Parathyroid adenoma (tissue), 2 donors: ENCODE data around the gene DHX35.

Experiments
- H2AFZ ChIP-seq: fragments of 300-600 bp; sonication (generic); one replicate; pipeline ENCODE4 v1.7.0; 2017; ENCODE audit warnings: antibody characterized with exemption, mild to moderate bottlenecking
- H3K27ac ChIP-seq: fragments of 300-600 bp; sonication (generic); one replicate; pipeline ENCODE4 v1.7.0; 2017
- H3K27me3 ChIP-seq: fragments of 300-600 bp; sonication (generic); one replicate; pipeline ENCODE4 v1.7.0; 2017; ENCODE audit warnings: low read length; ENCODE audit not compliant: control insufficient read depth, insufficient read depth
- H3K36me3 ChIP-seq: fragments of 300-600 bp; sonication (generic); one replicate; pipeline ENCODE4 v1.7.0; 2017; ENCODE audit warnings: low read length; ENCODE audit not compliant: control insufficient read depth, insufficient read depth
- H3K4me1 ChIP-seq: fragments of 300-600 bp; sonication (generic); one replicate; pipeline ENCODE4 v1.7.0; 2017; ENCODE audit warnings: control low read depth
- H3K4me2 ChIP-seq: fragments of 300-600 bp; sonication (generic); one replicate; pipeline ENCODE4 v1.7.0; 2017; ENCODE audit warnings: low read length
- H3K4me3 ChIP-seq: fragments of 300-600 bp; sonication (generic); one replicate; pipeline ENCODE4 v1.7.0; 2017; ENCODE audit warnings: low read depth, low read length
- H3K79me2 ChIP-seq: fragments of 300-600 bp; sonication (generic); one replicate; pipeline ENCODE4 v1.7.0; 2017; ENCODE audit warnings: control low read depth
- H3K9ac ChIP-seq: fragments of 300-600 bp; sonication (generic); one replicate; pipeline ENCODE4 v1.7.0; 2017; ENCODE audit warnings: mild to moderate bottlenecking
- H3K9me3 ChIP-seq: fragments of 300-600 bp; sonication (generic); one replicate; pipeline ENCODE4 v1.7.0; 2017; ENCODE audit warnings: low read length; ENCODE audit not compliant: control insufficient read depth
- CTCF ChIP-seq: fragments of 300-600 bp; sonication (generic); IDR thresholded peaks from one replicate; pipeline ENCODE4 v1.7.0; 2017; ENCODE audit warnings: antibody characterized with exemption, mild to moderate bottlenecking
- donor health status: primary hyperparathyroidism.

Gene DHX35

DNA sequence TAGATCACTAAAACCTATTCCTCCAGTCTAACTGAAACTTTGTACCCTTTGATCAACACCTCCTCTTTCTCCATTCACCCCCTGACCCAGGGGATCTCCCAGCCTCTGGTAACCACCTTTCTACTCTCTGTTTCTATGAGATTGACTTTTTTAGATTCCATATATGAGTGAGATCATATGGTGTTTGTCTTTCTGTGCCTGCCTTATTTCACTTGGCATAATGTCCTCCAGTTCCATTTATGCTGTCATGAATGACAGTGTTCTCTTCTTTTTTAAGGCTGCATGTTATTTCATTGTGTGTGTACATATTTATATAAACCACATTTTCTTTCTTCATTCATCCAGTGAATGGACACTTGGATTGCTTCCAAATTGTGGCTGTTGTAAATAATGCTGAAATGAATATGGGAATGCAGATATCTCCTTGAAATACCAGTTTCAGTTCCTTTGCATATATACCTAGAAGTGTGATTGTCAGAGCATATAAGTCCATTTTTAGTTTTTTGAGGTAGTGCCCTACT, 57.7 kb downstream of the DHX35 start:
- Histone ChIP-seq H3K27me3 (no peaks in the 10 kb centered on the region), H3K27ac (no peak overlapping the region), H3K4me2 (no peak overlapping the region), H3K9me3 (no peaks in the 10 kb centered on the region), H3K4me1 (no peaks in the 10 kb centered on the region), H3K9ac (no peak overlapping the region), H3K4me3 (no peak overlapping the region), H3K79me2 (no peaks in the 10 kb centered on the region), H2AFZ (no peak overlapping the region), H3K36me3 (no peaks in the 10 kb centered on the region)
- TF ChIP-seq CTCF: no peak

DNA sequence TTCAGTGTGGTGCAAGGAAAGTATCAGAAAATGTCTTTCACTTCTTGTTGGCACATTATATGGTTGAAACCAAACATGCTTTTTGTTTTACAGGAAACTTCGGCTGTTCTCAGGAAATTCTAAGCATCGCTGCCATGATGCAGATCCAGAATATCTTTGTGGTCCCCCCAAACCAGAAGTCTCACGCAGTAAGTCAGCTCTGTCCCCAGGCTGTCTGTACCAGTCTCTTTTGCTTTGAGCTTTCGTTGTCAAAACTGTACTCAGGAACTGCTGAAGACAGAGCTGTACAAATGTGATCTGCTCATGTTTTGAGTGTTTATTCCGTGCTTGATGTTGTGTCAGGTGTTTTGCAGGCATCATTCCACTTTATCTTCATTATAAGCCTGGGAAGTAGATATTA, 59.6 kb downstream of the DHX35 start:
- H3K9ac ChIP-seq: no peak overlapping the region
- no peaks in the 10 kb centered on the region for H3K79me2 ChIP-seq
- H3K9me3 ChIP-seq: no peaks in the 10 kb centered on the region
- no peak overlapping the region for H3K4me2 ChIP-seq
- no peak for TF ChIP-seq CTCF
- H3K27me3 ChIP-seq: no peaks in the 10 kb centered on the region
- H2AFZ ChIP-seq: no peak overlapping the region
- no peak overlapping the region for H3K4me3 ChIP-seq
- H3K36me3 ChIP-seq: no peaks in the 10 kb centered on the region
- no peak overlapping the region for H3K27ac ChIP-seq
- H3K4me1 ChIP-seq: no peaks in the 10 kb centered on the region

DNA sequence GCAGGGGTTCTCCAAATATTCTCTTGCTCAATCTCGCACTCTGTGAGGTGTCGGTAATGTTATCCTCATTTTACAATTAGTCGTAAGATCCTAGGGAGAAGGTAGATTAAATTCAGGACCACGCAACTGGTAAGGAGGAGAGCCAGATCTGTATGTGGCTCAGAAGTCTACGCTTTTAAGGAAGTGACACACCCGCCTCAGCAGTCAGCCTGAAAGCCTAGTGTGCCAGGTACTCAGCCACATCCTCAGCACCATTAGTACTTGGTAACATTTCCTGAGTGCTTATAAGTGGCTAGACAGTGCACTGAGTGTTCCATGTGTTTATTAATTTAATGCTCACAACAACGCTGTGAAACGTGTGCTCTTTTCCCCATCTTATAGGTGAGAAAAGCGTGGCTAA, 63.7 kb downstream of the DHX35 start:
- H3K27ac ChIP-seq: no peak overlapping the region
- no peaks in the 10 kb centered on the region for H3K79me2 ChIP-seq
- H3K27me3 ChIP-seq: no peaks in the 10 kb centered on the region
- H3K9me3 ChIP-seq: no peaks in the 10 kb centered on the region
- H3K36me3 ChIP-seq: no peaks in the 10 kb centered on the region
- no peak overlapping the region for H3K4me2 ChIP-seq
- H3K4me3 ChIP-seq: no peak overlapping the region
- no peak overlapping the region for H2AFZ ChIP-seq
- TF ChIP-seq CTCF: no peak
- no peak overlapping the region for H3K9ac ChIP-seq
- H3K4me1 ChIP-seq: no peaks in the 10 kb centered on the region

- Histone ChIP-seq H3K9ac (no peak overlapping the region), H2AFZ (no peak overlapping the region), H3K9me3 (no peaks in the 10 kb centered on the region), H3K4me1 (no peaks in the 10 kb centered on the region), H3K4me3 (no peak overlapping the region), H3K79me2 (no peaks in the 10 kb centered on the region), H3K36me3 (no peaks in the 10 kb centered on the region), H3K4me2 (no peak overlapping the region), H3K27ac (no peak overlapping the region), H3K27me3 (no peaks in the 10 kb centered on the region)
- no peak for TF ChIP-seq CTCF
These were observed 67.2 kb downstream of the DHX35 start for GRCh38 chr20:39029364-39029763.

DNA sequence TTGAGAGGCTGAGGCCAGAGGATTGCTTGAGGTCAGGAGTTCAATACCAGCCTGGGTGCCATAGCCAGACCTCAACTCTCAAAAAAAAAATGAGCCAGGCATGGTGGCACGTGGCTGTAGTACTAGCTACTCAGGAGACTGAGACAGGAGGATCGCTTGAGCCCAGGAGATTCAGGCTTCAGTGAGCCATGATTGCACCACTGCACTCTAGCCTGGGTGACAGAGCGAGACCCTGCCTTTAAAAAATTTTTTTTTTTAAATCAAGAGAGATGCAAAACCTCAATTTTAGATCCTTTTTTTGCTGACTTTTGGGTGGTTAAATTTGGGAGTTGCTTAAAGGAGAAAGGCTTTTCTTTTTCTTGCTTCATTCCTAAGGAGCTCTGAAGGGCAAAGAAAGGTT, 70.9 kb downstream of the DHX35 start:
- H3K4me2 ChIP-seq: no peak overlapping the region

More for the DNA sequence above, 70.9 kb downstream of the DHX35 start:
- H3K4me1 ChIP-seq: no peaks in the 10 kb centered on the region
- H3K9me3 ChIP-seq: no peaks in the 10 kb centered on the region
- H3K36me3 ChIP-seq: no peaks in the 10 kb centered on the region
- H3K27me3 ChIP-seq: no peaks in the 10 kb centered on the region
- no peak overlapping the region for H3K27ac ChIP-seq
- no peak for TF ChIP-seq CTCF
- no peak overlapping the region for H2AFZ ChIP-seq
- H3K9ac ChIP-seq: no peak overlapping the region
- no peaks in the 10 kb centered on the region for H3K79me2 ChIP-seq
- no peak overlapping the region for H3K4me3 ChIP-seq
